ENCODE measurements around the gene PPEF2.

Gene PPEF2

GRCh38 chr4:75902352-75902751 is at the start of gene PPEF2:
Gene PPEF2, minus strand, starts transcription at chr4:75902452. Its CDS starts 6,127 bp downstream, at chr4:75896325.
- no peak for TF ChIP-seq CTCF (IDR thresholded peaks at IDR 0.05)
- H3K27ac ChIP-seq, result no peak within 1 kb of the TSS
- DNase-seq (ENCODE audit: low spot score), result no peak
- no peak within 1 kb of the TSS for H3K4me3 ChIP-seq

DNA sequence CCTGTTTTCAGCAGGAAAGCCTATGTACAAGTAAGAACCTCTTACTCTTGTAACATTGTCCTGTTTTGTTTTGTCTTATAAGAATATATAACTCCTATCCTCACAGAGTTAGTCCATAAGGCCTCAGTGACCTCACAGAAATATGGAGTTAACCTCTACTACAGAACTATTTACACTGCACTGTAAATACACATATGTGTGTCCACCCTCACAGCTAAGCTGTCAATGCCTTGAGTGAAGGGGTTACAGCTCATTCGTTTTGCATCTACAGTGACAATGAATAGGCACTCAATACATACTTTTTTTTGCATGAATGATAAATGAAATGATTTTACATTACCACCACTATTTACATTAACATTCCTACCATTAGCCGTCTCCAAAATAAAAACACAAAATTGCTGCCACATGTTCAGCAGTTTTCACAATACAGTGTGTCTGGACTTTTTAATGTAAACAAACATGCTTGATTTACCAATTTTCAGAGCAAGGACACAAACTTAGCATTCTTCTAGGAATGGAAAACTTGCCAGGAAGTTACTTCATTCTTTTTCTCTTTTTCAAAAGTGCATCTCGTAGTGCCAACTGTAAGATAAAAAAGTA is 48.1 kb upstream of the PPEF2 start:
- Histone ChIP-seq H3K4me3 (no peak overlapping the region), H3K27ac (no peak overlapping the region)
- DNase-seq (ENCODE audit: low spot score), result no peak
- no peak for TF ChIP-seq CTCF (IDR thresholded peaks at IDR 0.05)

DNA sequence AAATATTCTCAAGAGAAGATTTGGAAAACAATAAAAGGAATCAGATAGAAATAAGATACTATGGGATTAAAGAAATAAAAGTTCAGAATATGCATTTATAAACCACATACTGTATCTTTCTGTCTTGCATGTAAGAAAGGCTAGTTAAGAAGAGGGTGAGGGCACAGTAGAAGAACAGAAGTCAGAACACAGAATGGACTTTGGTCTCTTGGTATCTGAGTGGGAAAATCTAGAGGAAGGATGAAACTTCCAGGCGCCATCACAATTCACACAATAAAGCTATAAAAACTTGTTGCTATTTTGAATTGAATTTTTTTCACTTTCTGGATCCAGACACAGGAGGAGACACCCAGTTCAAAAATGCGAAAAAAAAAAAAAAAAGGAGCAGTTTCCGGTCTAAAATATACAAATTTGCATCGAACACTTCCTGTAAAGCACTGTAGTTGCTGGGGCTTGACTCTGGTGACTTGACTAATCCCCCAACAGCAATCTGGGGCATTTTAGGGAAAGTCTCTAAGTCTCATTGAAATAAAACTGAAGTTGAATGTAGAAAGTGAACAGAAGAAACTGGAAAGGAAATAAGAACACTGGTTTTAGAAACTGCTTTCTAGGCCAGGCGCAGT is 46.7 kb upstream of the PPEF2 start:
- Histone ChIP-seq H3K4me3 (no peak overlapping the region), H3K27ac (no peak overlapping the region)
- no peak for DNase-seq (ENCODE audit: low spot score)
- TF ChIP-seq CTCF (IDR thresholded peaks at IDR 0.05), result no peak

GRCh38 chr4:75940692-75941253 is 38.5 kb upstream of the PPEF2 start, which contains the start of gene NAAA:
Gene NAAA, minus strand, starts transcription at chr4:75941013. Its CDS starts 64 bp downstream, at chr4:75940949.
- peak; percentile 88 for DNase-seq (ENCODE audit: low spot score)
- peak within 1 kb of the TSS; percentile 98 for H3K4me3 ChIP-seq

DNA sequence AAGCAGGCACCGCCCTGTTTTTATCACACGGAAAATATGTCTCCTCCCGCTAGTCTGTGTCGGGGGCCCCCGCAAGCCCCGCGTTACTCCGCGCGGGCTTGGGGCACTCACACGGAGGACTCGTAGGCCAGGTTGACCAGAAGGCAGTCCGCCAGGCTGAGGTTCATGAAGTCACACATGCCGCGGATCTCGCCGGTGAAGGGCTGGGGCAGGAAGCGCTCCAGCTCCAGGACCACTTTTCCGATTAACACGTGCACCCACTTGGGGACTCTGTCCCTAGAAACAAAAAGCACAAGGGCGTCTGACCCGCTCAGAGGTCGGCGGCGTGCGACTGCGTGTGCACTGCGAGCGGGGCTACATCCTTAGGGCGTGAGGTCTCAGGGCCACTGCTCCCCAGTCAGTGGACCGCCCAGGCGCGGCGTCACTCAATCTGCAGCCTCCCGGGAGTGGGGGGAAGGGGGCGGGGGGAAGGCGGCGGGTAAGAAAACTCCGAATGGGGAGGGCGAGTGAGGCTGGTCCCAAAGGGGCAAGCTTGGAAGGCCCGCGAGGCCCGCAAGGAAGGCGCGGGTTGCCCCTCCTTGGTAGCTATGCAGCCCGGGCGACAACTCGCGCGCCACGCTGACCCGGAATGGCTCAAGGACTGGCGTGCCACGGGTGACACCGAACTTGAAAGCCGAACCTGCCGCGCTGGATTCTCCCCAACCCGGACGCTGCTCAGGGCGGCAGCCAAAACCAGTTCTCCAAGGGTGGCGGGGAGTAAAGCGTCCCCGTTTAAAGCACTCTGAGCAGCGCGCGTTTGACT is 37.8 kb upstream of the PPEF2 start:
- peak; percentile 84 for DNase-seq (ENCODE audit: low spot score)
- no peak for TF ChIP-seq CTCF (IDR thresholded peaks at IDR 0.05)
- Histone ChIP-seq H3K4me3 (peak overlapping the region; percentile 98), H3K27ac (peak overlapping the region; percentile 58 to 90)

More at GRCh38 chr4:75940692-75941253, 38.5 kb upstream of the PPEF2 start, which contains the start of gene NAAA:
- no peak for TF ChIP-seq CTCF (IDR thresholded peaks at IDR 0.05)
- H3K27ac ChIP-seq, result peak within 1 kb of the TSS; percentile 58 to 90

- Histone ChIP-seq H3K4me3 (no peak overlapping the region), H3K27ac (no peak overlapping the region)
- no peak for DNase-seq (ENCODE audit: low spot score)
- no peak for TF ChIP-seq CTCF (IDR thresholded peaks at IDR 0.05)
These were observed 33.4 kb upstream of the PPEF2 start for GRCh38 chr4:75935628-75936027.

Data from coronary artery (tissue), 2 donors.